Caco-2 (cell line): ENCODE results near the gene IMMP2L. TPM values are rescaled to one million over a fixed set of nuclear protein-coding genes. Genes with fewer than 3 reads are reported as not detected.

Experiments used
- BruUV-seq: library from RNA; stranded (reverse); fragments of 400-500 nt; replicated peaks from 2 replicates; lab custom pipeline; 2021; lab: Mats Ljungman, UMichigan
- CTCF ChIA-PET: fragments of 300-600 bp; sonication (Branson Sonifier 250); formaldehyde crosslinking; loops from one replicate; lab custom pipeline; 2022; ENCODE audit warnings: antibody characterized with exemption; lab: Charles Lee
- POLR2A ChIA-PET: fragments of 300-600 bp; sonication (Branson Sonifier 250); formaldehyde crosslinking; loops from one replicate; lab custom pipeline; 2022; ENCODE audit warnings: antibody characterized with exemption; lab: Charles Lee
- DNase-seq, 2 experiments: peaks; one replicate each; pipeline versions ENCODE4 v3.0.0 to v3.0.0-alpha.2; 2020 to 2022
- H3K27me3 ChIP-seq: replicated peaks from 2 replicates; pipeline ENCODE4 v1.6.0; 2011; ENCODE audit warnings: low read length; ENCODE audit not compliant: control insufficient read depth, insufficient read depth
- H3K36me3 ChIP-seq: 2 replicates; pipeline ENCODE4 v1.5.1; 2011; ENCODE audit warnings: low read length; ENCODE audit not compliant: control insufficient read depth, insufficient read depth
- H3K4me1 ChIP-seq: fragments of 250-450 bp; sonication (Bioruptor Pico); 2 replicates; pipeline ENCODE4 v1.5.1; 2020; ENCODE audit warnings: mild to moderate bottlenecking
- H3K4me3 ChIP-seq: 2 replicates; pipeline ENCODE4 v1.5.1; 2011; ENCODE audit warnings: low read depth, mild to moderate bottlenecking, control low read depth, low read length
- H3K9me3 ChIP-seq: fragments of 250-450 bp; sonication (Bioruptor Pico); 2 replicates; pipeline ENCODE4 v1.5.1; 2020; ENCODE audit warnings: mild to moderate bottlenecking, moderate library complexity
- H3K27ac Mint-ChIP-seq: one replicate; pipeline ENCODE4 v1.8.0; 2022; ENCODE audit warnings: mixed read lengths; ENCODE audit not compliant: unreplicated experiment
- H3K27me3 Mint-ChIP-seq: one replicate; pipeline ENCODE4 v1.8.0; 2022; ENCODE audit warnings: mixed read lengths; ENCODE audit not compliant: insufficient read depth, unreplicated experiment
- H3K36me3 Mint-ChIP-seq: one replicate; pipeline ENCODE4 v1.8.0; 2022; ENCODE audit warnings: mild to moderate bottlenecking, mixed read lengths; ENCODE audit not compliant: insufficient read depth, unreplicated experiment
- H3K4me1 Mint-ChIP-seq: one replicate; pipeline ENCODE4 v1.8.0; 2022; ENCODE audit warnings: low read depth, mixed read lengths; ENCODE audit not compliant: unreplicated experiment
- H3K4me3 Mint-ChIP-seq: one replicate; pipeline ENCODE4 v1.8.0; 2022; ENCODE audit warnings: mild to moderate bottlenecking, moderate library complexity, mixed read lengths; ENCODE audit not compliant: unreplicated experiment
- H3K9me3 Mint-ChIP-seq: one replicate; pipeline ENCODE4 v1.8.0; 2022; ENCODE audit warnings: mixed read lengths; ENCODE audit not compliant: unreplicated experiment
- intact Hi-C: fragments of 100-400 bp; cut with micrococcal nuclease; formaldehyde crosslinking; loops from one replicate; pipeline ENCODE4 v1.10.0; 2022; ENCODE audit not compliant: unreplicated experiment
- total RNA-seq: library from RNA; stranded (reverse); gene quantifications from 2 replicates; pipeline ENCODE4 v1.2.3, GENCODE V29; 2022
- TF ChIP-seq, protein P1 (sequence below), 2 experiments: fragments of 200-600 bp in 1 of 2; IDR thresholded peaks; 1 replicate in 1 of 2; 2 replicates in 1 of 2; pipeline versions ENCODE4 v1.5.1 to v1.8.0; 2011 to 2022; ENCODE audit warnings: antibody characterized with exemption in 1 of 2, control low read depth in 1 of 2, inconsistent platforms in 1 of 2, low read depth in 1 of 2, low read length in 1 of 2, mild to moderate bottlenecking in 1 of 2, moderate library complexity in 1 of 2; ENCODE audit not compliant: insufficient read depth in 1 of 2, severe bottlenecking in 1 of 2, unreplicated experiment in 1 of 2

The IMMP2L gene
- total RNA-seq, 1 experiment from 2014 or later, result 9.5 TPM

DNA sequence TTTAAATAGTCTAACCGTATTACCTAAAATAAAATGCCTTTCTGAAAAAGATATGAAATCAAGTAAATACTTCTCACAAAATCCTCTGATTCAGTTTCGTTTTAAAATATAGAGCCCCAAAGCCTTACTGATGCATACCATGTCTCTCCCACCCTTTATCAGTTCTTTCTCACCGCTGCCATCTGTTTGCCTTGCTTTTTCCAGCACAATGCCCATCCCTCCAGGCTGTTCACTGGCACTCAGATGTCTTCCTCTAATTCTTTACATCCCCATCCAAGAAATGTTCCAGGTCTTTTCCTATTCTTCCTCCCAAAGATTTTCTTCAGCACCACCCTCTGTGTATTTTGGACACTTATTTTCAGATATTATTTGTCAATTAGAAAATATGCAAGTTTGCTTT lies 587.9 kb downstream of the IMMP2L start:
- no TSS peak for BruUV-seq
- Histone ChIP-seq H3K27me3 (no peaks in the 10 kb centered on the region), H3K9me3 (no peaks in the 10 kb centered on the region), H3K4me3 (no peak overlapping the region), H3K36me3 (no peaks in the 10 kb centered on the region), H3K4me1 (no peaks in the 10 kb centered on the region)
- no peaks in the 10 kb centered on the region for H3K9me3 Mint-ChIP-seq
- TF ChIP-seq, protein P1, sequence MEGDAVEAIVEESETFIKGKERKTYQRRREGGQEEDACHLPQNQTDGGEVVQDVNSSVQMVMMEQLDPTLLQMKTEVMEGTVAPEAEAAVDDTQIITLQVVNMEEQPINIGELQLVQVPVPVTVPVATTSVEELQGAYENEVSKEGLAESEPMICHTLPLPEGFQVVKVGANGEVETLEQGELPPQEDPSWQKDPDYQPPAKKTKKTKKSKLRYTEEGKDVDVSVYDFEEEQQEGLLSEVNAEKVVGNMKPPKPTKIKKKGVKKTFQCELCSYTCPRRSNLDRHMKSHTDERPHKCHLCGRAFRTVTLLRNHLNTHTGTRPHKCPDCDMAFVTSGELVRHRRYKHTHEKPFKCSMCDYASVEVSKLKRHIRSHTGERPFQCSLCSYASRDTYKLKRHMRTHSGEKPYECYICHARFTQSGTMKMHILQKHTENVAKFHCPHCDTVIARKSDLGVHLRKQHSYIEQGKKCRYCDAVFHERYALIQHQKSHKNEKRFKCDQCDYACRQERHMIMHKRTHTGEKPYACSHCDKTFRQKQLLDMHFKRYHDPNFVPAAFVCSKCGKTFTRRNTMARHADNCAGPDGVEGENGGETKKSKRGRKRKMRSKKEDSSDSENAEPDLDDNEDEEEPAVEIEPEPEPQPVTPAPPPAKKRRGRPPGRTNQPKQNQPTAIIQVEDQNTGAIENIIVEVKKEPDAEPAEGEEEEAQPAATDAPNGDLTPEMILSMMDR (IDR thresholded peaks at IDR 0.05; ENCODE audit: insufficient read depth in 1 of 2, low read depth in 1 of 2, low read length in 1 of 2, severe bottlenecking in 1 of 2, unreplicated experiment in 1 of 2), result no peak
- H3K4me3 Mint-ChIP-seq, result no peak overlapping the region
- no peak for DNase-seq
- H3K27me3 Mint-ChIP-seq, result no peaks in the 10 kb centered on the region
- no peaks in the 10 kb centered on the region for H3K4me1 Mint-ChIP-seq
- POLR2A ChIA-PET, result no interaction called here
- H3K27ac Mint-ChIP-seq, result no peak overlapping the region
- intact Hi-C loops, result no loop called here
- H3K36me3 Mint-ChIP-seq, result no peaks in the 10 kb centered on the region
- CTCF ChIA-PET, result no interaction called here

DNA sequence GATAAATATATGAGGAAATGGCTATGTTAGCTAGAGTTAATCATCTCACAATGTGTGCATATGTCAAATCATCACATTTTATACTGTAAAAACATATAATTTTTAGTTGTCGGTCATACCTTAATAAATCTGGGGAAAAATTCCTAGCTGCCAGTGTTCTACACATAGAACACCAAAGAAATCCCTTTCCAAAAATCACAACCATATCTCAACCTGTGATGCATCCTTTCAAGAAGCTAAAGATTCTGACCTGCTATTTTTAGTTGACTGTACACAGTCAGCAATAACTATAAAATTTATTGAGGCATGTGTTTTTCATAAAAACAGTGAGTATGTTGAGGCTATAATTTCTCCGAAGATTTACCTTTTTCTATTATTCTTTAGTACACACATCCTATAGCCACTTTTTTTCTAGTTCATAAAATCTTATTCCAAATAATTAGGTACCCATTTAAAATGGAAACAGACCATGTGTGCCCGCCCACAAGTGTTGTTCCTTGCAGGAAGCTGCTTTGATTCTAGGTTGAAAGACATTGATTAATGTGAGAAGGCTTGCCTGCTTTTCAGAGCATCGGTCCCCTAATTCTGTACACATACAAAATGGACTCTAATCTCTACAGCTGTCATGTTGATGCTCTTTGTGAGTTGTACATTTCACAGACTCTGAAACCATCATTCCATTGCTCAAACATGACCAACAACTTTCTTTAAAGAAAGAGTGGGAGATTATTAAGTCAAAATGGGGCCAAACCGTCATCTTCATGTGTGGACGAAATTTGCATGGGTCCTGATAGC lies 588.9 kb downstream of the IMMP2L start:
- Mint-ChIP-seq H3K27ac (no peak overlapping the region), H3K4me1 (no peaks in the 10 kb centered on the region), H3K9me3 (no peaks in the 10 kb centered on the region), H3K4me3 (no peak overlapping the region), H3K36me3 (no peaks in the 10 kb centered on the region), H3K27me3 (no peaks in the 10 kb centered on the region)
- Histone ChIP-seq H3K27me3 (no peaks in the 10 kb centered on the region), H3K9me3 (no peaks in the 10 kb centered on the region), H3K4me1 (no peaks in the 10 kb centered on the region), H3K36me3 (no peaks in the 10 kb centered on the region), H3K4me3 (no peak overlapping the region)
- CTCF ChIA-PET, result no interaction called here
- POLR2A ChIA-PET, result no interaction called here
- no TSS peak for BruUV-seq
- intact Hi-C loops, result no loop called here
- TF ChIP-seq, protein P1 (IDR thresholded peaks at IDR 0.05; ENCODE audit: insufficient read depth in 1 of 2, low read depth in 1 of 2, low read length in 1 of 2, severe bottlenecking in 1 of 2, unreplicated experiment in 1 of 2), result no peak
- DNase-seq, result no peak

DNA sequence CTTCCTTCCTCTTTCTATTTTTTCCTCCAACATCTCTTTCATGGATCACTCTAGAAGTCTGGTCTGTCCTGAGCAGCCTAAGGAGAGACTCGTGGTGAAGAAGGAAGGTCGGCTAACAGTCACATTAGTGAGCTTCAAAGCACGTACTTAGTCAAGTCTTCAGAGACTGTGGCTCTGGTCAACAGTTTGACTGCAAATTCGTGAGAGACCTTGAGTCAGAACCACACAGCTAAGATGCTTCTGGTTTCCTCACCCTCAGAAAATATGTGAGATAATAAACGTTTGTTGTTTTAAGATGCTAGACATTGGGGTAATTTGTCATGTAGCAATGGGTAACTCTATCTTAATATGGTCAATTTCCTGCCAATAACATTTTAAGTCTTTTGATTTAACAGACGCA lies 597.5 kb downstream of the IMMP2L start:
- no peak for DNase-seq
- no peak overlapping the region for H3K27ac Mint-ChIP-seq
- Histone ChIP-seq H3K36me3 (no peaks in the 10 kb centered on the region), H3K4me3 (no peak overlapping the region), H3K4me1 (no peaks in the 10 kb centered on the region), H3K27me3 (no peaks in the 10 kb centered on the region), H3K9me3 (no peaks in the 10 kb centered on the region)
- CTCF ChIA-PET, result no interaction called here
- no peak overlapping the region for H3K4me3 Mint-ChIP-seq
- TF ChIP-seq, protein P1 (IDR thresholded peaks at IDR 0.05; ENCODE audit: insufficient read depth in 1 of 2, low read depth in 1 of 2, low read length in 1 of 2, severe bottlenecking in 1 of 2, unreplicated experiment in 1 of 2), result no peak
- POLR2A ChIA-PET, result no interaction called here
- intact Hi-C loops, result no loop called here
- BruUV-seq, result no TSS peak
- no peaks in the 10 kb centered on the region for H3K27me3 Mint-ChIP-seq
- no peaks in the 10 kb centered on the region for H3K36me3 Mint-ChIP-seq
- H3K9me3 Mint-ChIP-seq, result no peaks in the 10 kb centered on the region
- H3K4me1 Mint-ChIP-seq, result no peaks in the 10 kb centered on the region
